Left renal cortex interstitium (tissue), 4 donors: ENCODE measurements around the gene PTPRK. TPM values are rescaled to one million over a fixed set of nuclear protein-coding genes. Genes with fewer than 3 reads are reported as not detected.

ENCODE experiments used
- DNase-seq, 4 donors: peaks; one replicate each; pipeline ENCODE4 v3.0.0-alpha.2; 2013; ENCODE audit warnings: low read depth in 4 of 4, low spot score in 2 of 4, missing footprints in 1 of 4
- polyA plus RNA-seq, 4 donors: library from polyadenylated mRNA; unstranded; fragments of 120-200 nt; gene quantifications; one replicate each; pipeline ENCODE4 v1.2.1, GENCODE V29; 2013; ENCODE audit not compliant: insufficient read length in 4 of 4

Gene PTPRK
- polyA plus RNA-seq, 4 donors: 47.6 to 56.0 (median 49.7) TPM

DNA sequence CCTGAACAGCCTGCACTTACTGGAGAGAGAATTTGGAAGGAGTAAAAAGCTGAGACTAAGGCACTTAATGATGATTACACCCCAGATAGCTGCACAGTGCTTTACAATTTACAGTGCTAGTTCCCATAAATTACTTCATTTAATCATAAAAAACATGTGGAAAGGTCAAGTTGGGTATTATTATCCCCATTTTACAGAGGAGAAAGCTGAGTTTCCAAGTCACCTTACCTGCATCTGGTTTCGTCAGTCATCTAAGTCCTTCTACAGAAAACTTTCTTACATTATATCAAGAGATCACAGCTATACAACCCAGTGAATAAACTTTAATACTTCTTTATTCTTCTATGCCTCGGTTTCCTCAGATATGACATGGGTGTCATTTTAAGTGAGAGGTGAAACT, 3.3 kb downstream of the PTPRK start:
- DNase-seq: no peak

DNA sequence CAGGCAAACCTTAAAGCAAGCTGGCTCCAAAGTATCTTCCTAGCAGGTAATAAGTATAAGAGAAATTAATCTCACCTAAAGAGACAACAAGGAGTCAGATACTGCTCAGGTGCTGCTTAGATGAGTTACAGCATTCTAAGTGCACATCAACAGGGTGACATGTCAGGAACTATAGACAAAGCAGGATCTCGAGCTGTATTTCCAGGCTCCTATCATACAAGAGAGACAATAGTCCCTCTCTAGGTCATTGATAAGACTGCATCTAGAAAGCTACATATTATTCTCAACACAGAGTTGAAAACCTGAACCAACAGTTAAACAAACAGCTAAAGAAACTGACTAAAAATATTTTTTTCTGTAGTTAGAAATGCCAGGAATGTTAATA, 3.9 kb downstream of the PTPRK start:
- no peak for DNase-seq

GRCh38 chr6:128515550-128516513, 4.6 kb downstream of the PTPRK start:
- DNase-seq: no peak

DNA sequence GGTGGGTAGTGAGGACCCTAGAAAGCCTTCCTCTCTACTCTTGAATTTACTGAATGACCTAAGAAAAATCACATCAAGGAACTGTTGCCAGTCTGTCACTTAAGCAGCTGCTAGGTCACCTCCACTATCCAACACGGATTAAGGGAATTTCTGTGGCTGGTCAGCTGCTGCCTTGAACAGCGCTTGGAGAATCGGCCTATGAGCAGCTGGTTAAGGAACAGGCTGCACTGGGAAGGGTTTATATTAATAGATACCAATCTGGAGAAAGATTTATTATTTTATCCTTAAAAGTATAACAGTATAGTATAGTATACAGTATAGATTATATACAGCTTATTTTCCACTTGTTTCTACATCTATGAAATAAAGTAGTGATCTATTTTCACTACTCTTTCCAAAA, 6.5 kb downstream of the PTPRK start:
- no peak for DNase-seq

GRCh38 chr6:128512296-128512695, 8.1 kb downstream of the PTPRK start:
- DNase-seq: no peak

DNA sequence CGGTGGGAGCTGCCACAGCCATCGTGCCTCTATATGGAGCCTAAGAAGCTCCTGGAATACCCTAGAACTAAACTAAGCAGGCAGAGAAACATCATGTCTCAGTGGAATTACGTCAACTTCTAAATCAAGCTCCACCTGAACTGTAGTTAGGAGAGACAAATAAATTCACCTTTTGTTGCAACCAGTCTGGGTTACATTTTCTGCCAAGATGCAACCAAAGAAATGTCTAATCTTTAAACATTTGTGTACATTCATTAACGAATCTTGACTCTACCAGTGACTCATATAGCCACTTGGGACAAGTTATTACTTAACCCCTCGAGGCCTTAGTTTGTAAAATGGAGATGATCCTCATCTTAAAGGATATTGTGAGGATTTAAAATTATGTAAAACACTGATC, 8.9 kb downstream of the PTPRK start:
- DNase-seq: no peak

DNA sequence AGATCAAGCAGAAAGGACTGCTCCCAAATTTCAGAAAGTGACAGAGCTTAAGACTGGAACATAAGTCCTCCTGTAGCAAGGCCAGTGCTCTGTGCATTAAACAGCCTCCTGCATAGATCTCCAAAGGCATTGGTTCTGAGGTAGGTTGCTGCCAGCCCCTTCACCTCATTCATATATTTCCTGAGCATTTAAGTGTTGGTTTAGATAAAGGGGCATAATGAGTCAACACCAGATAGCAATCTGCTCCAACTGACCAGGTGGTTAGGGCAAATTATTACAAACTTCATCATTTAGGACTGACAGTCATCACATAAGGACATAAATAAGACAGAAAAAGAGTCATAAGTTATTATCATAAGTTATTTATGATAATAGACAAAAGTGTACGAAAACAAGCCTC, 10.7 kb downstream of the PTPRK start:
- no peak for DNase-seq

DNA sequence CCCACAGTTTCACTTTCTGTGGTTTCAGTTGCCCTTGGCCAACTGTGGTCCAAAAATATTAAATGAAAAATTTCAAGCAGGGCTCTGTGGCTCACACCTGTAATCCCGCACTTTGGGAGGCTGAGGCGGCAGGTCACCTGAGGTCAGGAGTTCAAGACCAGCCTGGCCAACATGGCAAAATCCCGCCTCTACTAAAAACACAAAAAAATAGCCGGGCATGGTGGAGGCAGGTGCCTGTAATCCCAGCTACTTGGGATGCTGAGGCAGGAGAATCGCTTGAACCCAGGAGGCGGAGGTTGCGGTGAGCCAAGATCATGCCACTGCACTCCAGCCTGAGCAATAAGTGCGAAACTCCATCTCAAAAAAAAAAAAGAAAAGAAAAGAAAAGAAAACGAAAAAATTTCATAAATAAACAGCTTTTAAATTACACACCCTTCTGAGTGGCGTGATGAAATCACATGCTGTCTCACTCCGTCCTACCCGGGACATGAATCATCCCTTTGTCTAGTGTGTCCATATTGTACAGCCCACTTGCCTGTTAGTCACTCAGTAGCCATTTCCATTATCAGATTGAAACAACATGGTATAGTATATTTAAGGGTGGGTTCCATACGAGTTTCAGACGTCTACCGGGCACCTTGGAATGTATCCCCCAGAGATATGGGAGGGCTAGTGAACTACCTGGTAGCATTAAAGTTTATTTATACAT, 11.7 kb downstream of the PTPRK start:
- DNase-seq: no peak

- DNase-seq: no peak
Measured at GRCh38 chr6:128507337-128508310, 12.8 kb downstream of the PTPRK start.

DNA sequence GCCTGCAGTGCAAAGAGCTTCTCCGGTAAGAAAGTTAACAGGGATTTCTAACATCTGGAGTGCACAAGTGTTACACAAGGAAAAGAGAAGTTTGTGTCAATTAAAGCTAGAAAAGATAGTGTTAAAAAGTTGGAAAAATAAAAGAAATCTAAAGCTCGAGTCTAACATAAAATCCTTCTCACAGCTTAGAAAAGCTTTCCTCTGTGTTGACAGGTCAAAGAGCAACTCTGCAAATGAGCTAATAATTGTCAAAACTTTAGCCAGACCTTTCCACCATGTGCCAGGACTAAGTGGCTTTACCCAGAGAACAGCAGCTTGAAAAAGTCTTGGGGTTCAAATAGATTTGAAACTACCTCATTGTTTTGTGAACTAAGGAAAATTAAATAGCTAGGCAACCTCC, 14.8 kb downstream of the PTPRK start:
- no peak for DNase-seq

- DNase-seq: no peak
Measured at GRCh38 chr6:128504003-128504654, 16.3 kb downstream of the PTPRK start.

DNA sequence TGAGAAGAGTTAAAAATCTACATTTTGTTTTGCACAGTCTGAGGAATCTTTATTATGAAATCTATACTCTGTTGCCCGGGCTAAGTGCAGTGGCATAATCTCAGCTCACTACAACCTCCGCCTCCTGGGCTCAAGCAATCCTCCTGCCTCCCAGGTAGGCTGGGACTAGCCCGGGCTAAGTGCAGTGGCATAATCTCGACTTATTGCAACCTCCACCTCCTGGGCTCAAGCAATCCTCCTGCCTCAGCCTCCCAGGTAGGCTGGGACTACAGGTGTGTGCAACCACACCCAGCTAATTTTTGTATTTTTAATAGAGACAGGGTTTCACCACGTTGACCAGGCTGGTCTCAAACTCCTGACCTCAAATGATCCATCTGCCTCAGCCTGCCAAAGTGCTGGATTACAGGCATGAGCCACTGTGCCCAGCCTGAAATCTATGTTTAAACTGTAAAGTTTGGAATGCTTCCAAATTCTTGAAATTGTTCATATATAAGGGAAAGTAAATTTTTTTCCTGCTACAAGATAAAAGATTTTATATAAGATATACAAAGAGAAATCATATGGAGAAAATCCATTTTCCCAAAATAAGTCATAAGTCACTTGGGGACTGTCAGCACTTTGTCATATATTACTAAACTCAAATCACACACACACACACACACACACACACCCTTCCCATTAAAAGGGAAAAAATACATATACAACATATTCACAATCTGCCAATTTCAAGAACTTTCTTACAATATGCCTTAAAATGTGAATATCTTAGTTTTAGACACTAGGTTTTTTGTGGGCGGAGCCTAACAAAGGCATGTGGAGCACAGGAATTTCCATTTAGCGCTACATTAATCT, 19.4 kb downstream of the PTPRK start:
- no peak for DNase-seq

GRCh38 chr6:128500014-128500413, 20.4 kb downstream of the PTPRK start:
- no peak for DNase-seq

DNA sequence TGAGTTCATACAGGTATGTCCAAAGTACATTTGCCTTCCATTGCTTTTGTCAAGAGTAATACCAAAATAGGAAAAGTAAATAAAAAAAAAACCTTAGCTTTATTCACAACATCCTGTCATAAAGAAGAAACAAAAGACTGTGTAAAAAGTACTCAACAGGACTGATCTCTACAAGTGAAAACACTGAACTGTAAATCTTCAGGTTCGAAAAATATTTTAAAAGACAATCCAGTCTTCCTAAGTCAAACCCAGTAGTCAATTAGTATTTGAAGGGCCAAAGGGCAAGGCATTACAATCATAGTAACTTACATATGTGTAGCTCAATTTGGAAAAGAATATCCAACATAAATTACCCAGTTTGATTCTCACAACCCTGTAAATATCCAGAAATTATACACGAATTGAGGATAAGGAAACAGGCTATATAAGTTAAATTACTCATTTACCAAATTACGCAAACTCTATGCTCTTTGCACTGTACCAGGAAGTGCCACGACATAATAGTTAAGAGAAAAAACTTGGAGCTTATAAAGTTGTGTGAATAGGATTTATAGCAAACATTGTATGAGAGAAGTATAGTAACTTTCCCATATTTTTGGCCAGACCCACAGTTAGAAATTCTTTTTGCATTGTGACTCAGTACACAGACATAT, 21.2 kb downstream of the PTPRK start:
- no peak for DNase-seq

DNA sequence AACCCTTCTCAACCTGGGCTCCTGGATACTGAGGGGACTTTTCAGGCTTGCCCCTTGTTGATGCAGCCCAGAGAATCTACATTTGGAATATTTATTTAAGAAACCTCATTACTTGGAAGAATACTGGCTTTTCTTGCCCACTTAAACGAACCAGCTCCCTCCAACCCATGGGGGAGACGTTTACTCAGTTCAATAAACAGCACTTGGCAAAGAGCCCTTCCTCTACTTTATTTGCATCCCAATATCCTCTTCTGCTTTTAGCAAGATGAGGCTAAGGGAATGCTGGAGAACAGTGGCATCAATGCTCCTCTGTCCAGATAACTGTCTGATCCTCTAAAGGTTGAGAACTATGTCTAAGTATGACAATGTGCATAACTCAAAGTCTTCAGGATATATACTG, 22.2 kb downstream of the PTPRK start:
- no peak for DNase-seq

GRCh38 chr6:128495536-128496333, 24.7 kb downstream of the PTPRK start:
- DNase-seq: no peak

GRCh38 chr6:128494440-128494839, 26.0 kb downstream of the PTPRK start:
- DNase-seq: no peak

- DNase-seq: no peak
Measured at GRCh38 chr6:128493877-128494276, 26.5 kb downstream of the PTPRK start.
